ENCODE results near the gene RPL13.

Gene RPL13

GRCh38 chr16:89575247-89576152, 15.0 kb downstream of the RPL13 start, which contains the start of gene CPNE7:
Gene CPNE7 (plus strand): TSS chr16:89575758. CDS start chr16:89575898, 140 bp downstream.
- no peak within 1 kb of the TSS for H3K27ac ChIP-seq
- TF ChIP-seq CTCF (conservative IDR thresholded peaks at IDR 0.05): no peak

- no peak for TF ChIP-seq CTCF (conservative IDR thresholded peaks at IDR 0.05)
- no peak overlapping the region for H3K27ac ChIP-seq
Observed at GRCh38 chr16:89576153-89577054, 15.9 kb downstream of the RPL13 start.

GRCh38 chr16:89577055-89577759, 16.7 kb downstream of the RPL13 start:
- no peak overlapping the region for H3K27ac ChIP-seq
- TF ChIP-seq CTCF (conservative IDR thresholded peaks at IDR 0.05): no peak

GRCh38 chr16:89579351-89579750, 18.9 kb downstream of the RPL13 start:
- no peak overlapping the region for H3K27ac ChIP-seq
- no peak for TF ChIP-seq CTCF (conservative IDR thresholded peaks at IDR 0.05)

GRCh38 chr16:89581045-89581695, 20.7 kb downstream of the RPL13 start:
- peak overlapping the region; percentile 80 for H3K27ac ChIP-seq

More at GRCh38 chr16:89581045-89581695, 20.7 kb downstream of the RPL13 start:
- TF ChIP-seq CTCF (conservative IDR thresholded peaks at IDR 0.05): no peak
